Endothelial cell of umbilical vein (primary cell): Measurements from ENCODE around the gene TAAR8. TPM values are rescaled to one million over a fixed set of nuclear protein-coding genes. Genes with fewer than 3 reads are reported as not detected.

Source experiments
- BruUV-seq: library from RNA; stranded (reverse); fragments of 400-500 nt; replicated peaks from 2 replicates; lab custom pipeline; 2021; lab: Mats Ljungman, UMichigan
- CTCF ChIA-PET: fragments of 300-600, 350-600 bp; sonication (Branson Sonifier 250); formaldehyde crosslinking; loops from one replicate; lab custom pipeline; 2021; ENCODE audit warnings: antibody characterized with exemption, inconsistent platforms; lab: Charles Lee
- POLR2A ChIA-PET: fragments of 300-600, 350-600 bp; sonication (Branson Sonifier 250); formaldehyde crosslinking; loops from one replicate; lab custom pipeline; 2021; ENCODE audit warnings: antibody characterized with exemption, inconsistent platforms; lab: Charles Lee
- DNase-seq: peaks from one replicate; pipeline ENCODE4 v3.0.0-alpha.2; 2011; ENCODE audit warnings: low read depth, low spot score
- FAIRE-seq: peaks from 2 replicates; lab custom pipeline; 2011; peaks lifted over from hg19 to GRCh38; lab: Jason Lieb, UNC
- H2AFZ ChIP-seq: 2 replicates; pipeline ENCODE4 v1.6.0; 2012; ENCODE audit warnings: low read depth, low read length, control low read depth, inconsistent platforms
- H3K27ac ChIP-seq: 2 replicates; pipeline ENCODE4 v1.5.1; 2011; ENCODE audit warnings: low read depth, mild to moderate bottlenecking, control low read depth, low read length, moderate library complexity; ENCODE audit not compliant: insufficient read depth
- H3K27me3 ChIP-seq, 2 experiments: 2 replicates each; pipeline versions ENCODE4 v1.6.0 to v1.6.1; 2011; ENCODE audit warnings: low read length in 2 of 2, mixed read lengths in 1 of 2; ENCODE audit not compliant: control insufficient read depth in 2 of 2, insufficient read depth in 2 of 2
- H3K36me3 ChIP-seq, 2 experiments: 2 replicates in 1 of 2; 3 replicates in 1 of 2; pipeline ENCODE4 v1.5.1; 2011; ENCODE audit warnings: low read length in 2 of 2, mild to moderate bottlenecking in 1 of 2, moderate library complexity in 1 of 2; ENCODE audit not compliant: control insufficient read depth in 2 of 2, insufficient read depth in 2 of 2; ENCODE audit errors: extremely low read depth in 1 of 2
- H3K4me1 ChIP-seq: 3 replicates; pipeline ENCODE4 v1.5.1; 2011; ENCODE audit warnings: mild to moderate bottlenecking, low read length; ENCODE audit not compliant: control insufficient read depth, insufficient read depth; ENCODE audit errors: extremely low read depth
- H3K4me2 ChIP-seq: 2 replicates; pipeline ENCODE4 v1.6.1; 2011; ENCODE audit warnings: low read length, control low read depth, mixed read lengths; ENCODE audit not compliant: insufficient read depth
- H3K4me3 ChIP-seq, 3 experiments: fragments of 200-600 bp in 1 of 3; sonication (generic), shearing (Covaris generic) in 1 of 3; replicated peaks in 1 of 3; 2 replicates each; pipeline ENCODE4 v1.5.1; 2011 to 2016; ENCODE audit warnings: control low read depth in 3 of 3, low read length in 3 of 3, mild to moderate bottlenecking in 2 of 3, inconsistent platforms in 1 of 3, low read depth in 1 of 3, moderate library complexity in 1 of 3; ENCODE audit not compliant: insufficient read depth in 1 of 3
- H3K79me2 ChIP-seq: 2 replicates; pipeline ENCODE4 v1.6.0; 2012; ENCODE audit warnings: low read length, inconsistent platforms; ENCODE audit not compliant: control insufficient read depth, insufficient read depth
- H3K9ac ChIP-seq: replicated peaks from 2 replicates; pipeline ENCODE3; 2011; ENCODE audit warnings: low read length, control low read depth; ENCODE audit not compliant: insufficient read depth; ENCODE audit errors: extremely low read depth
- H3K9me1 ChIP-seq: replicated peaks from 3 replicates; pipeline ENCODE4 v1.6.0; 2011; ENCODE audit warnings: mild to moderate bottlenecking, low read length; ENCODE audit not compliant: control insufficient read depth, insufficient read depth; ENCODE audit errors: extremely low read depth
- H3K9me3 ChIP-seq: replicated peaks from 2 replicates; pipeline ENCODE4 v1.5.1; 2012; ENCODE audit warnings: low read length, inconsistent platforms; ENCODE audit not compliant: control insufficient read depth, insufficient read depth
- H4K20me1 ChIP-seq: replicated peaks from 2 replicates; pipeline ENCODE3; 2011; ENCODE audit warnings: mild to moderate bottlenecking, low read length; ENCODE audit not compliant: control insufficient read depth, insufficient read depth; ENCODE audit errors: extremely low read depth
- CTCF ChIP-seq, 2 donors: IDR thresholded peaks; 1 replicate in 1 of 2; 2 replicates in 1 of 2; pipeline ENCODE4 v1.5.1; 2011; ENCODE audit warnings: low read length in 2 of 2, mild to moderate bottlenecking in 2 of 2, moderate library complexity in 2 of 2, control low read depth in 1 of 2, inconsistent platforms in 1 of 2, low read depth in 1 of 2; ENCODE audit not compliant: insufficient read depth in 1 of 2; ENCODE audit errors: extremely low read depth in 1 of 2
- EZH2 ChIP-seq: IDR thresholded peaks from 2 replicates; pipeline ENCODE4 v1.6.1; 2012; ENCODE audit warnings: borderline replicate concordance, low read depth, mild to moderate bottlenecking, moderate library complexity, low read length, inconsistent platforms; ENCODE audit not compliant: severe bottlenecking
- FOS ChIP-seq: IDR thresholded peaks from 2 replicates; pipeline ENCODE4 v1.6.1; 2011; ENCODE audit warnings: mild to moderate bottlenecking, low read length, moderate library complexity, borderline replicate concordance; ENCODE audit not compliant: insufficient read depth
- GATA2 ChIP-seq: IDR thresholded peaks from 2 replicates; pipeline ENCODE4 v1.7.0; 2011; ENCODE audit warnings: low read depth, mild to moderate bottlenecking, moderate library complexity, mixed read lengths, low read length; ENCODE audit not compliant: insufficient read length, insufficient read depth
- JUN ChIP-seq: IDR thresholded peaks from 2 replicates; pipeline ENCODE4 v1.6.1; 2011; ENCODE audit warnings: borderline replicate concordance, low read depth; ENCODE audit not compliant: insufficient read length, insufficient read depth
- MAX ChIP-seq: IDR thresholded peaks from 2 replicates; pipeline ENCODE4 v1.6.1; 2011; ENCODE audit not compliant: insufficient read depth, insufficient read length
- MYC ChIP-seq: IDR thresholded peaks from one replicate; pipeline ENCODE4 v1.6.1; 2011; ENCODE audit warnings: mild to moderate bottlenecking, low read depth, low read length
- POLR2A ChIP-seq: IDR thresholded peaks from 2 replicates; pipeline ENCODE4 v1.6.1; 2012; ENCODE audit warnings: low read depth, mild to moderate bottlenecking, control low read depth, low read length
- POLR2AphosphoS5 ChIP-seq: IDR thresholded peaks from 2 replicates; pipeline ENCODE4 v1.6.1; 2012; ENCODE audit warnings: low read depth, mild to moderate bottlenecking, control low read depth, low read length, moderate library complexity; ENCODE audit not compliant: insufficient read depth
- dilution Hi-C: fragments of 300-500 bp; cut with MboI; formaldehyde crosslinking; loops from one replicate; pipeline ENCODE4 v1.15.0; 2019; ENCODE audit warnings: low sequenced_read_pairs; ENCODE audit not compliant: extremely low pct_ligation_motif_present
- intact Hi-C: fragments of 100-400 bp; cut with micrococcal nuclease; formaldehyde crosslinking; loops from one replicate; pipeline ENCODE4 v1.10.0; 2022
- polyA plus RNA-seq, 4 experiments: library from polyadenylated mRNA; depleted of rRNA in 3 of 4; stranded (reverse) in 3 of 4; unstranded in 1 of 4; fragments of >200 nt; gene quantifications; 2 replicates each; pipeline versions ENCODE4 v1.2.1 to v1.2.3, GENCODE V29; 2011 to 2012; ENCODE audit warnings: missing spikeins in 1 of 4
- total RNA-seq: library from RNA; stranded (reverse); gene quantifications from 2 replicates; pipeline ENCODE4 v1.2.3, GENCODE V29; 2021

Gene TAAR8
- total and polyA plus RNA-seq, 2 donors (not counting 3 experiments of a cell fraction or from before 2014, with no cell fraction given), result not detected

GRCh38 chr6:132567566-132567965 is 15.1 kb downstream of the TAAR8 start:
- no peaks in the 10 kb centered on the region for H3K79me2 ChIP-seq
- POLR2A ChIA-PET, result no interaction called here
- intact Hi-C loops, result no loop called here
- no TSS peak for BruUV-seq
- DNase-seq (no peak), FAIRE-seq (no peak)
- no peak overlapping the region for H2AFZ ChIP-seq
- no peak overlapping the region for H3K9ac ChIP-seq
- no peaks in the 10 kb centered on the region for H3K4me1 ChIP-seq
- CTCF ChIA-PET, result no interaction called here
- no peaks in the 10 kb centered on the region for H3K9me3 ChIP-seq
- no peak overlapping the region for H3K4me2 ChIP-seq
- no peak overlapping the region for H3K4me3 ChIP-seq
- H3K27me3 ChIP-seq, result peaks cover 0 to 8% of the 10 kb centered on the region in 2 experiments
- no peaks in the 10 kb centered on the region for H4K20me1 ChIP-seq
- no peaks in the 10 kb centered on the region for H3K36me3 ChIP-seq
- H3K27ac ChIP-seq, result no peak overlapping the region
- dilution Hi-C loops, result no loop called here
- H3K9me1 ChIP-seq, result no peaks in the 10 kb centered on the region
- TF ChIP-seq POLR2AphosphoS5, result no peak
- TF ChIP-seq GATA2, result no peak
- no peak for TF ChIP-seq FOS
- no peak for TF ChIP-seq EZH2
- TF ChIP-seq MAX, result no peak
- TF ChIP-seq CTCF (IDR thresholded peaks at IDR 0.05; ENCODE audit: extremely low read depth in 1 of 2, insufficient read depth in 1 of 2, low read depth in 1 of 2, low read length in 2 of 2), result no peak
- TF ChIP-seq MYC, result no peak
- TF ChIP-seq JUN, result no peak
- no peak for TF ChIP-seq POLR2A
